HG02759 (cell line): ENCODE results near the gene RAB31.
A peak's percentile ranks its signal among the peaks of the same experiment; 100 is the strongest.

ENCODE experiments used
- ATAC-seq: cut with Tn5 transposase; IDR thresholded peaks from one replicate; pipeline ENCODE4 v1.9.1; 2021; ENCODE audit warnings: mild to moderate bottlenecking, moderate library complexity; ENCODE audit not compliant: unreplicated experiment

Gene RAB31

GRCh38 chr18:9690418-9691188, 17.5 kb upstream of the RAB31 start:
- no peak for ATAC-seq

DNA sequence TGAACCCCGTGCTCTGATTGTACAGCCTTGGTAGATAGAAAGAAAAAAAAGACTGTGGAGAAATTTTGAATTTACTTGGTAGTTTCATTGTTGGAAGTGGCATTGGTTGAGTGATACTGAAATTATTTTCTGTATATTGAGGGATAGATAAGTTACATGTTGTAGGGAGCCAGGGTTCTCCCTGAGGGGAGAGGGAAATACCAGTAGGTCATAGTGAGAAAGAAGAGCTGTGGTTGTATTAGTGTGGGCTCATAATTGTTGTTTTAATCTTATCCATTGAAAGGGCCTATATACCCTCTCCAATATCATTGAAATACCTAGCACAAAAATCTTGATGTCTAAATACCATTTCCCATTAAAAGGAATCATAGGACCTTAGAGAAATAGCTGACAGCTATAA, 16.9 kb upstream of the RAB31 start:
- no peak for ATAC-seq

DNA sequence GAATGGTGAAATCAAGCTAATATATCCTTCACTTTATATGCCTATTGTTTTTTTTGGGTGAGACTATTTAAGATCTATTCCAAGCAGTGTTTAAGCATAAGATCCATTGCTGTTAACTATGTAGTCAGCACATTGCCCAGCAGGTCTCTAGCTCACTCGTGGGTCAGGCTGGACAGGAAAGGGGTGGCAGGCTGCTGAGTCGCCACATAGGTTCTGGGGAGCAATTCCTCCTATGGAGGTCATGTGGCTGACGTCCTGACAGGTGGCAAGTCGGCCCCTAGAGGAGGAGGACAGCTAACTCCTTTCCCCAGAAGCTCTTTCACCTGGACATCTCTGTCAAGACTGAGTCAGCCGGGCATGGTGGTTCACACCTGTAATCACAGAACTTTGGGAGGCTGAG, 13.9 kb upstream of the RAB31 start:
- no peak for ATAC-seq

DNA sequence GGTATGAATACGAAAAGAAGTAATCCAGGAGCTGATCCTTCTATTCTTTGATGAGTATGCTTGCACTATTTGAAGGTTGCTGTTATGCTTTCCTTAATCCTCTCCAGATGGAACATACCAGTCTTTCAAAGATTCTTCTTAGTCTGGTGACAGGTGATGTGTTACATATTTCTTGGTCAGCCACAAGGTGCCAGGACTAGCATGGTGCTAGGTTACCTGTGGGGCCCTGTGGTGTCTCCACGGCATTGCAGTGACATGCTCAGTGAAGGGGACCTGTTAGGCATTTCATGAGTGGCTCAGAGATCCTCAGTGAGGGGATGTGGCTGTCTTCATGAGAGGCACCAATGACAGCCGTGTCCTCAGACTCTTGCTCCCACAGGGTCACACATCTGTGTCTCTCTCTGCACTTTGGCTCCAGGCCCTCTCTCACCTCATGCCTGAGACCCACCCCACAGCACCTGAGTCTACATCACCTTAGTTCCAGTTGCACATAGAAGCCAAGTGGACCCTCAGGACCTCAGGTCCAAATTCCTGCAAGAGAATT, 13.1 kb upstream of the RAB31 start:
- ATAC-seq = no peak

DNA sequence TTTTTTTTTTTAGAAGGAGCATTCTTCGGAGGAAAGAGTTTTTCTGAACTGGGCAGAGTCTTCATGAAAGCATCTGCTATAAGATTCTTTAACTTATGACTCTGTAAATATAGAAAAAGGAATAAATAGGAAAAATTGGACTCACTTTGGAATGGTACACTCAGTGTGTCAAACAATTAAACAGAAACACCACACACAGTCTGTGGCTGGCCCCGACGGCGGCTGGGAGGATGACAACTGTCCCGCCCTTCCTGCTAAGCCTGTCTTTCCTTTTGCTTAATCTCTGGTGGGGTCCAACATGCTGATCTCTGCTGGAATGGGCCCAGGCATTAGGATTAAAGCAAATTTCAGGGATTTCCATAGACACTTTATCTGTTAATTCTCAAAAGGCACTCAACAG, 12.5 kb upstream of the RAB31 start:
- no peak for ATAC-seq

- no peak for ATAC-seq
Observed at GRCh38 chr18:9696112-9696511, 12.0 kb upstream of the RAB31 start.

- ATAC-seq = no peak
Observed at GRCh38 chr18:9696701-9697100, 11.4 kb upstream of the RAB31 start.

GRCh38 chr18:9697121-9697520, 11.0 kb upstream of the RAB31 start:
- ATAC-seq = no peak

GRCh38 chr18:9698497-9698896, 9.6 kb upstream of the RAB31 start:
- no peak for ATAC-seq

- no peak for ATAC-seq
Observed at GRCh38 chr18:9700261-9700796, 7.8 kb upstream of the RAB31 start.

DNA sequence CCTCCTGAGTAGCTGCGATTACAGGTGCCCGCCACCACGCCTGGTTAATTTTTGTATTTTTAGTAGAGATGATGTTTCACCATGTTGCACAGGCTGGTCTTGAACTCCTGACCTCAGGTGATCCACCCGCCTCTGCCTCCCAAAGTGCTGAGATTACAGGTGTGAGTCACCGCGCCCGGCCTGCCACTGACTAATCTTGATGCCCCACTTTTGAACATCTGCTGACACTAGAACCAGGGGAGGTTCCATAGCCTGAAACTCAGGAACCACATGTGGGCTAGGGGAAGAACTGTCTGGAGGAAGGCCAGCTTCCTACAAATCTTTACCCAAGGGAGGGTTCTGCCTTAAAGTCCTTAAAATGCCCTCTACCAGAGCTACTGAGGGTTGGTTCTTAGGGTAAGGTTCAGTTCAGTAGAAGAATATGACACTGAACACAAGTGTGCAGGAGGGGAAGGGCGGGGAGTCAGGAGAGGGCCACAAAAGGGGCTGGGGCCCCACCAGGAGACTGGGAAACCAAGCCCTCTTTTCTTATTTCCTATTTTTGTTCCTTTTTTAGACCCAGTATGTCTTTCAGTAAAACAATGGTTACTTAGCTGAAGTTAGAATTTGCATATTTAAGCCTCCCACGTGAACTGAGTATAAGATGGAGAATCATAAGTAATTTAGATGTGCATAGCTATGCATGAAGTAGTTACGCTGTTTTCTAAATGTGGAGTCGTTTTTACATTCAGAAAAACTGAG, 6.3 kb upstream of the RAB31 start:
- ATAC-seq = peak; percentile 42

DNA sequence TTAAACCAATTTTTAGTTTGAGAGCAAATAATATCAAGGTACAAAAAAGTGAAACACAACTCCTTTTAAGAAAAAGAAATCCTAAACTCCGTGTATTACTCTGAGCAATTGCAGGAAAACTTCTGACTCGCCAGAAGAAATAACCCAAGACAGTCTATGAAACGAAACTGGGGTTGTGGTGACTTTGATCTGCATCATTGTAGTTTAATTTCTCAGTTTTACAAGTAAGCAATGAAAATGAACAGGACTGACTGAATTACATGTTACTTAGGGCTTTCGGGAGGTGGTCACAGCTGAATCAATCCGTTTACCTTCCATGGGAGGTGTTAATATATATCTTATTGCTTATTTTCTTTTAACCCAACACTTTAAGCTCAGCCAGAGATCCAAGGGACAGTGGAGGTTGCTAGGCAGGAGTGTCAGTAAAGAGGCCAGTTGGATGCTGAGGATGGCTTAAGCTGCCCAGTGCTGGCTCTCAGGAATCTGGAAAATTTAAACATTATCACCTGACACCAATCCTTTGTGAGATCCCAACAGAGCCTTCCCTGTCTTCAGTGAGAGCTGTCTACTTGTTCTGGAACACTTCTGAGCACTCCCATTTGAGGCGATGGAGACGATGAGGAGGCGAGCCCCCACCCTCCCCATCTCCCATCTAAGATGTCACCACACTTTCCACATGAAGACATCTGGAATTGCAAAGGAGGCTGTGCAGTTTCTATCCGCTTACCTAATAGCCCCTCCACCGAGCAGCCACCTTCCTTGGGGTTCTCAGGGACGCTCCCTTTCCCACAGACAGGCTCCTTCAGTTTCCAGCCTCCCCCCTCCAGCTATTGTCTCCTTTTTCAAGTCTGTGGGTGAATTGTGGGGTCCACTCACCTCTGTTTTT, 3.6 kb upstream of the RAB31 start:
- ATAC-seq = no peak

- no peak for ATAC-seq
Observed at GRCh38 chr18:9705183-9705829, 2.8 kb upstream of the RAB31 start.

GRCh38 chr18:9706081-9706935, 1.8 kb upstream of the RAB31 start:
- no peak for ATAC-seq

DNA sequence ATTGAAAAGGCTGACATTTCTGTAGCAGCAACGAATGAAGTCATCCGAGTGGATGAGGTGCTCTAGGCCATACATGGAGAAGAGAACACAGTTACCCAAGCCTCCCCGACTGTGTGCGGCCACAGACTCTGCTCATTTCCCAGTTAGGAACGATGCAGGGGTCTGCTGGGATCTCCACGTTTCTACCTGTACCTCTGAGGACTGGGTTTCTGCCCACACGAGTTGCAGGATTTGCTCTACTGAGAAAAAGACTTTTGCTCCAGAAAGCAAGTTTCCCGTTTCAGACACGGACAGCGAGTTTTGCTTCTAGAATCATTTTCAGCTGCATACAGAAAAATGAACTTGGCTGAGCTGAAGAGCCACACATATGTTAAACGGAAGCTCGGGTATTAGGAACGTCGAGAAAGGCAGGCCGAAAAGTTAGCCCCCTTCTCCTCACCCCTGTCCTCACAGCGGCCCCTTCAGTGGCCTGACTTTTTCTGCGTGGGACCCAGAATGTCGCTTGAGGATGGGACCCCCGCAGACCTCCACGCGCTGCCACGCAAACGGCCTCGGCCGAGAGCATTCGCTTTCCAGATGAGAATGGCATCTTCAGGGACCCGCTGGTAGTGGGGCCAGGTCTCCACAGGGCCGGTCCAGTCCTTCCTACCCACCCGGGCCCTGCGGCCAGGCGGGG, 582 bp upstream of the RAB31 start:
- no peak for ATAC-seq

GRCh38 chr18:9708434-9709303, 568 bp downstream of the RAB31 start:
- ATAC-seq = peak; percentile 9

GRCh38 chr18:9709304-9709877, 1.3 kb downstream of the RAB31 start:
- no peak for ATAC-seq

- no peak for ATAC-seq
Observed at GRCh38 chr18:9710037-9710436, 1.9 kb downstream of the RAB31 start.
